Progenitor cell of endocrine pancreas (in vitro differentiated cells): ENCODE results near the gene UGT1A4. TPM values are rescaled to one million over a fixed set of nuclear protein-coding genes. Genes with fewer than 3 reads are reported as not detected.

Source experiments
- DNase-seq: peaks from one replicate; pipeline ENCODE4 v3.0.0; 2021; ENCODE audit warnings: low spot score; ENCODE audit not compliant: unreplicated experiment
- H3K27ac Mint-ChIP-seq: 2 replicates; pipeline ENCODE4 v1.8.0; 2021; ENCODE audit warnings: mild to moderate bottlenecking, moderate library complexity, mixed read lengths
- H3K27me3 Mint-ChIP-seq: 2 replicates; pipeline ENCODE4 v1.8.0; 2021; ENCODE audit warnings: mixed read lengths
- H3K36me3 Mint-ChIP-seq: 2 replicates; pipeline ENCODE4 v1.8.0; 2022; ENCODE audit warnings: mixed read lengths; ENCODE audit not compliant: insufficient read depth
- H3K4me1 Mint-ChIP-seq: 2 replicates; pipeline ENCODE4 v1.8.0; 2021; ENCODE audit warnings: low read depth, mixed read lengths
- H3K4me3 Mint-ChIP-seq: 2 replicates; pipeline ENCODE4 v1.8.0; 2021; ENCODE audit warnings: low read depth, mild to moderate bottlenecking, moderate library complexity, mixed read lengths
- H3K9me3 Mint-ChIP-seq: 2 replicates; pipeline ENCODE4 v1.8.0; 2021; ENCODE audit warnings: low read depth, mixed read lengths
- total RNA-seq: library from RNA; stranded (reverse); gene quantifications from 2 replicates; pipeline ENCODE4 v1.2.1, GENCODE V29; 2021
- TF ChIP-seq, protein P1 (sequence below): fragments of 200-600 bp; sonication (generic); IDR thresholded peaks from one replicate; pipeline ENCODE4 v1.5.0; 2021; ENCODE audit warnings: antibody characterized with exemption, mild to moderate bottlenecking; ENCODE audit not compliant: unreplicated experiment

UGT1A4 gene
- total RNA-seq, 1 donor from 2014 or later, result not detected

DNA sequence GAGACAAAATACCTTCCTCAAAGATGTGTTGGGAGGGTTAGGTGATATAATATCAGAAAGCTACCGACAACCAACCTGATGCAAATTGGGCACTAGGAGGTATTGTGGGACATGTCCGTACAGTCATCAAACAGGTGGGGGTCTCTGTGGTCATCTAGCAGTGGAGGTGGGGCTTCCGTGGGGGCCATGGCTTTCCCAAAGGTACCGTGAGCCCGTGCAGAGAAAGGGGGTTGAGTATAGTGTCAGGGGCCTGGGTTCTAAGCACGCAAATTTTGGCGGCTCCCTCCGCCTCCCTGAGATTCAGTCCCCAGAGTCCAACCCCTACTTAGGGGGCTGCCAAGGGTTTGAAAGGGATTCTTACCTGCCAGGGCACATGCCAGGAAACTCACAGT, 103.2 kb downstream of the UGT1A4 start:
- no peaks in the 10 kb centered on the region for H3K4me1 Mint-ChIP-seq
- H3K36me3 Mint-ChIP-seq, result peaks cover 1% of the 10 kb centered on the region
- TF ChIP-seq, protein P1, sequence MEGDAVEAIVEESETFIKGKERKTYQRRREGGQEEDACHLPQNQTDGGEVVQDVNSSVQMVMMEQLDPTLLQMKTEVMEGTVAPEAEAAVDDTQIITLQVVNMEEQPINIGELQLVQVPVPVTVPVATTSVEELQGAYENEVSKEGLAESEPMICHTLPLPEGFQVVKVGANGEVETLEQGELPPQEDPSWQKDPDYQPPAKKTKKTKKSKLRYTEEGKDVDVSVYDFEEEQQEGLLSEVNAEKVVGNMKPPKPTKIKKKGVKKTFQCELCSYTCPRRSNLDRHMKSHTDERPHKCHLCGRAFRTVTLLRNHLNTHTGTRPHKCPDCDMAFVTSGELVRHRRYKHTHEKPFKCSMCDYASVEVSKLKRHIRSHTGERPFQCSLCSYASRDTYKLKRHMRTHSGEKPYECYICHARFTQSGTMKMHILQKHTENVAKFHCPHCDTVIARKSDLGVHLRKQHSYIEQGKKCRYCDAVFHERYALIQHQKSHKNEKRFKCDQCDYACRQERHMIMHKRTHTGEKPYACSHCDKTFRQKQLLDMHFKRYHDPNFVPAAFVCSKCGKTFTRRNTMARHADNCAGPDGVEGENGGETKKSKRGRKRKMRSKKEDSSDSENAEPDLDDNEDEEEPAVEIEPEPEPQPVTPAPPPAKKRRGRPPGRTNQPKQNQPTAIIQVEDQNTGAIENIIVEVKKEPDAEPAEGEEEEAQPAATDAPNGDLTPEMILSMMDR, result no peak
- peaks cover 2% of the 10 kb centered on the region for H3K27me3 Mint-ChIP-seq
- no peak overlapping the region for H3K27ac Mint-ChIP-seq
- H3K9me3 Mint-ChIP-seq, result peaks cover 3% of the 10 kb centered on the region
- no peak overlapping the region for H3K4me3 Mint-ChIP-seq
- no peak for DNase-seq

GRCh38 chr2:233822101-233822771, 103.7 kb downstream of the UGT1A4 start:
- Mint-ChIP-seq H3K36me3 (peaks cover 1% of the 10 kb centered on the region), H3K4me1 (no peaks in the 10 kb centered on the region), H3K9me3 (peaks cover 3% of the 10 kb centered on the region), H3K27ac (no peak overlapping the region), H3K4me3 (no peak overlapping the region), H3K27me3 (peaks cover 2% of the 10 kb centered on the region)
- TF ChIP-seq, protein P1, result no peak
- DNase-seq, result no peak

Other genes with a start within 250 kb of the UGT1A4 start
- gene USP40, start 152.0 kb upstream of the UGT1A4 start, total RNA-seq, result 36.9 and 38.3 TPM in 2 replicates
- not detected in 2 replicates for gene UGT1A8, start 101.1 kb upstream of the UGT1A4 start, total RNA-seq
- not detected in 2 replicates for gene UGT1A10, start 82.3 kb upstream of the UGT1A4 start, total RNA-seq
- not detected in 2 replicates for gene UGT1A9, start 46.8 kb upstream of the UGT1A4 start, total RNA-seq
- not detected in 2 replicates for gene UGT1A7, start 36.8 kb upstream of the UGT1A4 start, total RNA-seq
- gene UGT1A6, start 25.8 kb upstream of the UGT1A4 start, total RNA-seq, result not detected in 2 replicates
- not detected in 2 replicates for gene UGT1A5, start 5.8 kb upstream of the UGT1A4 start, total RNA-seq
- not detected in 2 replicates for gene UGT1A3, start 10.3 kb downstream of the UGT1A4 start, total RNA-seq
- not detected in 2 replicates for gene UGT1A1, start 41.5 kb downstream of the UGT1A4 start, total RNA-seq
- not detected in 2 replicates for gene MROH2A, start 59.6 kb downstream of the UGT1A4 start, total RNA-seq
- gene HJURP, start 135.8 kb downstream of the UGT1A4 start, total RNA-seq, result 22.0 and 23.1 TPM in 2 replicates
- gene TRPM8, start 198.6 kb downstream of the UGT1A4 start, total RNA-seq, result not detected in 2 replicates